Mammary epithelial cell (primary cell): ENCODE data around the gene DONSON.

Experiments
- CTCF ChIP-seq, 2 donors: IDR thresholded peaks in 1 of 2; conservative IDR thresholded peaks in 1 of 2; 2 replicates each; pipeline ENCODE4 v1.5.1; 2011 to 2012; ENCODE audit warnings: inconsistent platforms in 2 of 2, low read length in 2 of 2, mild to moderate bottlenecking in 2 of 2, control low read depth in 1 of 2, low read depth in 1 of 2; ENCODE audit not compliant: insufficient read depth in 1 of 2; ENCODE audit errors: extremely low read depth in 1 of 2
- EZH2 ChIP-seq: IDR thresholded peaks from 2 replicates; pipeline ENCODE4 v1.6.1; 2012; ENCODE audit warnings: low read length, inconsistent platforms, borderline replicate concordance

- TF ChIP-seq CTCF (conservative IDR thresholded peaks at IDR 0.05 in 1 of 2, IDR thresholded peaks at IDR 0.05 in 1 of 2; ENCODE audit: extremely low read depth in 1 of 2, insufficient read depth in 1 of 2, low read depth in 1 of 2, low read length in 2 of 2) (no peak), EZH2 (no peak)
These were observed 47.8 kb downstream of the DONSON start for GRCh38 chr21:33540711-33541104.
